WERI-Rb-1 (cell line): ENCODE measurements around the gene NR1H4.

Experiments used
- DNase-seq: peaks from one replicate; pipeline ENCODE4 v3.0.0-alpha.2; 2020
- H3K27ac ChIP-seq: fragments of 250-450 bp; sonication (Bioruptor Pico); 2 replicates; pipeline ENCODE4 v1.5.1; 2020; ENCODE audit warnings: mild to moderate bottlenecking, moderate library complexity
- H3K27me3 ChIP-seq: fragments of 250-450 bp; sonication (Bioruptor Pico); 2 replicates; pipeline ENCODE4 v1.5.1; 2021; ENCODE audit warnings: mild to moderate bottlenecking, low read depth, moderate library complexity; ENCODE audit not compliant: insufficient read depth, severe bottlenecking
- H3K36me3 ChIP-seq: fragments of 250-450 bp; sonication (Bioruptor Pico); 2 replicates; pipeline ENCODE4 v1.5.1; 2020; ENCODE audit warnings: mild to moderate bottlenecking, moderate library complexity
- H3K4me3 ChIP-seq: 2 replicates; pipeline ENCODE4 v1.5.1; 2011; ENCODE audit warnings: low read depth, mild to moderate bottlenecking, control low read depth, low read length
- H3K9me3 ChIP-seq: fragments of 250-450 bp; sonication (Bioruptor Pico); 2 replicates; pipeline ENCODE4 v1.5.1; 2021; ENCODE audit warnings: mild to moderate bottlenecking, moderate library complexity; ENCODE audit not compliant: severe bottlenecking
- CTCF ChIP-seq: IDR thresholded peaks from 2 replicates; pipeline ENCODE4 v1.5.1; 2011; ENCODE audit warnings: low read depth, mild to moderate bottlenecking, control low read depth, inconsistent platforms, low read length

NR1H4 gene

GRCh38 chr12:100484891-100485471, 11.3 kb downstream of the NR1H4 start:
- Histone ChIP-seq H3K27ac (no peak overlapping the region), H3K27me3 (no peaks in the 10 kb centered on the region), H3K4me3 (no peak overlapping the region), H3K36me3 (no peaks in the 10 kb centered on the region), H3K9me3 (no peaks in the 10 kb centered on the region)
- no peak for DNase-seq
- TF ChIP-seq CTCF: no peak

- no peak for TF ChIP-seq CTCF
- Histone ChIP-seq H3K9me3 (no peaks in the 10 kb centered on the region), H3K36me3 (no peaks in the 10 kb centered on the region), H3K4me3 (no peak overlapping the region), H3K27me3 (no peaks in the 10 kb centered on the region), H3K27ac (no peak overlapping the region)
- no peak for DNase-seq
Measured at GRCh38 chr12:100485983-100486382, 12.3 kb downstream of the NR1H4 start.

- Histone ChIP-seq H3K9me3 (no peaks in the 10 kb centered on the region), H3K4me3 (no peak overlapping the region), H3K36me3 (no peaks in the 10 kb centered on the region), H3K27ac (no peak overlapping the region), H3K27me3 (no peaks in the 10 kb centered on the region)
- no peak for TF ChIP-seq CTCF
- DNase-seq: no peak
Measured at GRCh38 chr12:100489251-100489820, 15.7 kb downstream of the NR1H4 start.

GRCh38 chr12:100490056-100490455, 16.4 kb downstream of the NR1H4 start:
- Histone ChIP-seq H3K27me3 (no peaks in the 10 kb centered on the region), H3K36me3 (no peaks in the 10 kb centered on the region), H3K27ac (no peak overlapping the region), H3K9me3 (no peaks in the 10 kb centered on the region), H3K4me3 (no peak overlapping the region)
- DNase-seq: no peak
- TF ChIP-seq CTCF: no peak

- no peak for TF ChIP-seq CTCF
- H3K27me3 ChIP-seq: no peaks in the 10 kb centered on the region
- H3K9me3 ChIP-seq: no peaks in the 10 kb centered on the region
- DNase-seq: no peak
- no peak overlapping the region for H3K4me3 ChIP-seq
- no peak overlapping the region for H3K27ac ChIP-seq
- H3K36me3 ChIP-seq: no peaks in the 10 kb centered on the region
Measured at GRCh38 chr12:100491104-100491503, 17.4 kb downstream of the NR1H4 start.

- no peak overlapping the region for H3K4me3 ChIP-seq
- H3K9me3 ChIP-seq: no peaks in the 10 kb centered on the region
- H3K27ac ChIP-seq: no peak overlapping the region
- DNase-seq: no peak
- no peaks in the 10 kb centered on the region for H3K27me3 ChIP-seq
- no peak for TF ChIP-seq CTCF
- no peaks in the 10 kb centered on the region for H3K36me3 ChIP-seq
Measured at GRCh38 chr12:100493396-100494012, 19.8 kb downstream of the NR1H4 start.
